ENCODE measurements around the gene NF2. TPM values are rescaled to one million over a fixed set of nuclear protein-coding genes. Genes with fewer than 3 reads are reported as not detected.

NF2 gene
- total RNA-seq, 1 donor: 65.9 TPM

GRCh38 chr22:29744902-29745301 is 141.5 kb downstream of the NF2 start:
- no peak overlapping the region for H3K4me3 ChIP-seq (ENCODE audit: low read depth, low read length)
- DNase-seq (ENCODE audit: low read depth): no peak
- TF ChIP-seq, protein P1, sequence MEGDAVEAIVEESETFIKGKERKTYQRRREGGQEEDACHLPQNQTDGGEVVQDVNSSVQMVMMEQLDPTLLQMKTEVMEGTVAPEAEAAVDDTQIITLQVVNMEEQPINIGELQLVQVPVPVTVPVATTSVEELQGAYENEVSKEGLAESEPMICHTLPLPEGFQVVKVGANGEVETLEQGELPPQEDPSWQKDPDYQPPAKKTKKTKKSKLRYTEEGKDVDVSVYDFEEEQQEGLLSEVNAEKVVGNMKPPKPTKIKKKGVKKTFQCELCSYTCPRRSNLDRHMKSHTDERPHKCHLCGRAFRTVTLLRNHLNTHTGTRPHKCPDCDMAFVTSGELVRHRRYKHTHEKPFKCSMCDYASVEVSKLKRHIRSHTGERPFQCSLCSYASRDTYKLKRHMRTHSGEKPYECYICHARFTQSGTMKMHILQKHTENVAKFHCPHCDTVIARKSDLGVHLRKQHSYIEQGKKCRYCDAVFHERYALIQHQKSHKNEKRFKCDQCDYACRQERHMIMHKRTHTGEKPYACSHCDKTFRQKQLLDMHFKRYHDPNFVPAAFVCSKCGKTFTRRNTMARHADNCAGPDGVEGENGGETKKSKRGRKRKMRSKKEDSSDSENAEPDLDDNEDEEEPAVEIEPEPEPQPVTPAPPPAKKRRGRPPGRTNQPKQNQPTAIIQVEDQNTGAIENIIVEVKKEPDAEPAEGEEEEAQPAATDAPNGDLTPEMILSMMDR (IDR thresholded peaks at IDR 0.05; ENCODE audit: insufficient read depth, low read length): no peak

DNA sequence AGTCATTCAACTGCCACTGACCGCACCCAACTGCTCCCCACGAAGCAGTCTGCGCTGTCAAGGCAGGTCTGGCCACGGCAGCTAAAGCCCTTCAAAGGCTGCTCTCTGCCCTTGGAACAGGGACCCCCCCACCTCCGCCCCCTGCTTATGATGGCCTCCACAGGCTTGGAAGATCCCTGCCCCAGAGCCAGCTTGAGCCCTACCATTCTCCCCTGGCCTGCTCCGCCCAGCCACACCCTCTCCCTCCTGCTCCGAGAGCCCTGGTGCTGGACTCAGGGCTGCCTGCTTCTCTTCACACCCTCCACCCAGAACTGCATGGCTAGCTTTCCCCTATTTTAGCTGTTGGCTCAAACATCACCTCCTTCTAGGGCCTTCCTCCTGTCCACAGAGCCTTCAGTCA is 144.4 kb downstream of the NF2 start:
- DNase-seq (ENCODE audit: low read depth): no peak
- H3K4me3 ChIP-seq (ENCODE audit: low read depth, low read length): no peak overlapping the region
- TF ChIP-seq, protein P1 (IDR thresholded peaks at IDR 0.05; ENCODE audit: insufficient read depth, low read length): no peak

Small RNA genes within 50 kb of the gene (small RNA-seq; reads per million reads assigned to genes)
- not detected for gene AC004882.2

Other genes starting within 250 kb of the NF2 start
- 19.0 and 46.3 TPM in 2 replicates for gene AP1B1, start 215.1 kb upstream of the NF2 start, total RNA-seq (ENCODE audit: low replicate concordance)
- not detected in 2 replicates for gene RFPL1, start 165.1 kb upstream of the NF2 start, total RNA-seq (ENCODE audit: low replicate concordance)
- 0.49 and 0.54 TPM in 2 replicates for gene NEFH, start 123.4 kb upstream of the NF2 start, total RNA-seq (ENCODE audit: low replicate concordance)
- gene THOC5, start 49.9 kb upstream of the NF2 start, total RNA-seq (ENCODE audit: low replicate concordance): 53.1 and 54.0 TPM in 2 replicates
- 15.8 and 30.1 TPM in 2 replicates for gene NIPSNAP1, start 22.5 kb upstream of the NF2 start, total RNA-seq (ENCODE audit: low replicate concordance)
- not detected in 2 replicates for gene CABP7, start 116.4 kb downstream of the NF2 start, total RNA-seq (ENCODE audit: low replicate concordance)
- gene ZMAT5, start 163.4 kb downstream of the NF2 start, total RNA-seq (ENCODE audit: low replicate concordance): 10.6 and 17.2 TPM in 2 replicates
- gene UQCR10, start 163.7 kb downstream of the NF2 start, total RNA-seq (ENCODE audit: low replicate concordance): 11.9 and 53.2 TPM in 2 replicates
- 22.4 and 33.6 TPM in 2 replicates for gene ASCC2, start 234.6 kb downstream of the NF2 start, total RNA-seq (ENCODE audit: low replicate concordance)